DND-41 (cell line): ENCODE results near the gene SLC2A4RG.

Experiments
- ATAC-seq: fragments of 200-7000 bp; cut with Tn5 transposase; 3 replicates; pipeline ENCODE4 v1.9.1; 2021; ENCODE audit warnings: low read depth; ENCODE audit not compliant: insufficient read depth
- DNase-seq: peaks from one replicate; pipeline ENCODE4 v3.0.0-alpha.2; 2020
- H2AFZ ChIP-seq: 2 replicates; pipeline ENCODE4 v1.6.0; 2012; ENCODE audit warnings: low read depth, low read length
- H3K27ac ChIP-seq: 2 replicates; pipeline ENCODE4 v1.5.1; 2012; ENCODE audit warnings: low read length, inconsistent platforms
- H3K27me3 ChIP-seq: fragments of 200-600 bp; sonication (generic); 2 replicates; pipeline ENCODE4 v1.6.0; 2012; ENCODE audit warnings: low read length, mild to moderate bottlenecking, inconsistent platforms; ENCODE audit not compliant: insufficient read depth, poor library complexity
- H3K36me3 ChIP-seq: 2 replicates; pipeline ENCODE4 v1.5.1; 2012; ENCODE audit warnings: low read length, inconsistent platforms; ENCODE audit not compliant: insufficient read depth
- H3K4me1 ChIP-seq: 2 replicates; pipeline ENCODE4 v1.5.1; 2012; ENCODE audit warnings: mild to moderate bottlenecking, low read length; ENCODE audit not compliant: insufficient read depth
- H3K4me2 ChIP-seq: 2 replicates; pipeline ENCODE4 v1.6.0; 2012; ENCODE audit warnings: mild to moderate bottlenecking, moderate library complexity, low read length, inconsistent platforms; ENCODE audit not compliant: insufficient read depth
- H3K4me3 ChIP-seq, 2 experiments: fragments of 200-600 bp in 1 of 2; shearing (Covaris generic) in 1 of 2; 2 replicates each; pipeline ENCODE4 v1.5.1; 2012 to 2016; ENCODE audit warnings: inconsistent platforms in 2 of 2, low read length in 2 of 2, mild to moderate bottlenecking in 2 of 2, low read depth in 1 of 2, moderate library complexity in 1 of 2
- H3K79me2 ChIP-seq: 2 replicates; pipeline ENCODE4 v1.6.0; 2012; ENCODE audit warnings: low read length, inconsistent platforms; ENCODE audit not compliant: insufficient read depth
- H3K9ac ChIP-seq: 2 replicates; pipeline ENCODE4 v1.6.0; 2012; ENCODE audit warnings: low read depth, mild to moderate bottlenecking, inconsistent platforms, low read length, moderate library complexity
- H3K9me3 ChIP-seq: 2 replicates; pipeline ENCODE4 v1.5.1; 2012; ENCODE audit warnings: low read length, moderate library complexity, mild to moderate bottlenecking, inconsistent platforms; ENCODE audit not compliant: insufficient read depth, severe bottlenecking
- H4K20me1 ChIP-seq: 2 replicates; pipeline ENCODE4 v1.6.0; 2012; ENCODE audit warnings: low read length; ENCODE audit not compliant: insufficient read depth
- CTCF ChIP-seq: IDR thresholded peaks from 2 replicates; pipeline ENCODE4 v1.5.1; 2012; ENCODE audit warnings: borderline replicate concordance, low read length, moderate library complexity, mild to moderate bottlenecking; ENCODE audit not compliant: poor library complexity, severe bottlenecking; ENCODE audit errors: extremely low read depth
- EZH2 ChIP-seq: IDR thresholded peaks from 3 replicates; pipeline ENCODE4 v1.6.1; 2012; ENCODE audit warnings: borderline replicate concordance, low read depth, mild to moderate bottlenecking, moderate library complexity, low read length, inconsistent platforms; ENCODE audit not compliant: severe bottlenecking

Gene SLC2A4RG

GRCh38 chr20:63697868-63698545 is 41.6 kb upstream of the SLC2A4RG start:
- peaks cover 62% of the 10 kb centered on the region for H3K36me3 ChIP-seq
- TF ChIP-seq CTCF (no peak), EZH2 (no peak)
- DNase-seq (no peak), ATAC-seq (no peak)
- H3K4me3 ChIP-seq, result no peak overlapping the region
- no peaks in the 10 kb centered on the region for H3K9me3 ChIP-seq
- H3K79me2 ChIP-seq, result no peaks in the 10 kb centered on the region; the same call in 1 of the 2 replicates
- H3K27me3 ChIP-seq, result no peaks in the 10 kb centered on the region
- H3K4me2 ChIP-seq, result no peak overlapping the region
- H4K20me1 ChIP-seq, result peaks cover 46% of the 10 kb centered on the region
- no peak overlapping the region for H3K27ac ChIP-seq
- H2AFZ ChIP-seq, result no peak overlapping the region
- H3K4me1 ChIP-seq, result no peaks in the 10 kb centered on the region
- no peak overlapping the region for H3K9ac ChIP-seq

- Histone ChIP-seq H3K36me3 (peaks cover 68% of the 10 kb centered on the region), H3K4me1 (no peaks in the 10 kb centered on the region), H3K9me3 (no peaks in the 10 kb centered on the region), H3K9ac (no peak overlapping the region), H2AFZ (no peak overlapping the region), H3K79me2 (no peaks in the 10 kb centered on the region; the same call in none of the 2 replicates), H3K27ac (no peak overlapping the region), H3K4me2 (no peak overlapping the region), H3K4me3 (no peak overlapping the region), H3K27me3 (no peaks in the 10 kb centered on the region), H4K20me1 (peaks cover 54% of the 10 kb centered on the region)
- TF ChIP-seq CTCF (no peak), EZH2 (no peak)
- DNase-seq (no peak), ATAC-seq (no peak)
Observed at GRCh38 chr20:63698739-63699465, 40.7 kb upstream of the SLC2A4RG start.

- H3K9me3 ChIP-seq, result no peaks in the 10 kb centered on the region
- TF ChIP-seq CTCF, result no peak
- no peak for TF ChIP-seq EZH2
- peaks cover 62% of the 10 kb centered on the region for H4K20me1 ChIP-seq
- no peak overlapping the region for H3K27ac ChIP-seq
- peaks cover 1% of the 10 kb centered on the region for H3K79me2 ChIP-seq
- no peak overlapping the region for H2AFZ ChIP-seq
- no peak overlapping the region for H3K4me2 ChIP-seq
- H3K27me3 ChIP-seq, result no peaks in the 10 kb centered on the region
- H3K4me3 ChIP-seq, result no peak overlapping the region
- H3K36me3 ChIP-seq, result peaks cover 68% of the 10 kb centered on the region
- no peaks in the 10 kb centered on the region for H3K4me1 ChIP-seq
- ATAC-seq (no peak), DNase-seq (no peak)
- H3K9ac ChIP-seq, result no peak overlapping the region
Observed at GRCh38 chr20:63699466-63700198, 39.9 kb upstream of the SLC2A4RG start.
